ENCODE data around the gene ARFGEF3.

Gene ARFGEF3

GRCh38 chr6:138302554-138302953 is 140.8 kb downstream of the ARFGEF3 start:
- no peak for DNase-seq (ENCODE audit: low spot score)
- H3K4me3 ChIP-seq, result no peak overlapping the region
- no peak for TF ChIP-seq CTCF (IDR thresholded peaks at IDR 0.05)
- H3K27ac ChIP-seq, result no peak overlapping the region

GRCh38 chr6:138307352-138307751 is 145.6 kb downstream of the ARFGEF3 start:
- no peak for TF ChIP-seq CTCF (IDR thresholded peaks at IDR 0.05)
- DNase-seq (ENCODE audit: low spot score), result no peak
- Histone ChIP-seq H3K27ac (no peak overlapping the region), H3K4me3 (no peak overlapping the region)

DNA sequence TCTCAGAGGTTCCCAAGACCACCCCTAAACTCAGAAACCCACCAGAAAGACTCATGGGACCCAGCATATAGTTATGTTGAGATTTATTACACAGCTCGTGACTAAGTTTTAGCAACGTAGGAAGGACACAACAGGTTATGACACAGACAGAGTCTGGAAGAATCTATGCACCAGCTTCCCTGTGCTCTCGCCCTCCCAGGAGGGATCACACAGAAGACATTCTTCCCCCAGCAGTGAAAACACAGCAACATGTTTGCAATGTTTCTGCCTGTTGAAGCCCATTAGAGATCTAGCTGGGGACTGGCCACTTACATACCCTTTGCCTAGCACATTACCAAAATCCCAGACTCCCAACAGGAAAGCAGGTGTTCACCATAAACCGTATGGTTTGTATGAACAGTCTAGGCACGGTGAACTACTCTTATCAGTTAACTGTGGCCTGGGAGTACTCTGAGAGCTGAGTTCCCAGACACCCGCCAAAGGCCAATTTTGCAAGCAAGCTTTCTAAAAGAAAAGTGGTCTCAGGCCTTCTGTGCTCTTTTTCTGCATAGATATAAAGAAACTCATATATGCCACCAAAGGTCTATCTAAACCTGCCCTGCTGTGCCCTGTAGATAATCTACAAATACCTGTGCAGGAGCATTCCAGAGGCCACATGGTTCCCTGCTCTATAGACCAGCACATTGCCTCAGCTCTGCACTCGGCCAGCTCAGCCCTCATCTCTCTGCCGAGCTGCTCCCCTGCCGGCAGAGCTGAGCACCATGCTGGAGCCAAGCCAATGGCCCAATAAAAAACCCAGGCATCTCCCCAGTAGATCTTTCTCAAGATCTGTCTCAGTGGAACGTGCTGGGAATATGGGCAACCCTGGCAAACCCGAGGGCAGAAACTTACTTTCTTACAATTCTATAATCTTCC is 146.3 kb downstream of the ARFGEF3 start:
- no peak overlapping the region for H3K4me3 ChIP-seq
- no peak for TF ChIP-seq CTCF (IDR thresholded peaks at IDR 0.05)
- H3K27ac ChIP-seq, result no peak overlapping the region
- DNase-seq (ENCODE audit: low spot score), result peak; percentile 58

- Histone ChIP-seq H3K4me3 (no peak overlapping the region), H3K27ac (no peak overlapping the region)
- peak; percentile 5 for DNase-seq (ENCODE audit: low spot score)
- no peak for TF ChIP-seq CTCF (IDR thresholded peaks at IDR 0.05)
Measured at GRCh38 chr6:138308731-138309110, 147.0 kb downstream of the ARFGEF3 start.

GRCh38 chr6:138309695-138310094 is 148.0 kb downstream of the ARFGEF3 start:
- no peak for TF ChIP-seq CTCF (IDR thresholded peaks at IDR 0.05)
- DNase-seq (ENCODE audit: low spot score), result peak; percentile 5
- Histone ChIP-seq H3K27ac (no peak overlapping the region), H3K4me3 (no peak overlapping the region)

GRCh38 chr6:138310294-138310693 is 148.6 kb downstream of the ARFGEF3 start:
- H3K27ac ChIP-seq, result no peak overlapping the region
- no peak for DNase-seq (ENCODE audit: low spot score)
- no peak overlapping the region for H3K4me3 ChIP-seq
- TF ChIP-seq CTCF (IDR thresholded peaks at IDR 0.05), result no peak

- no peak overlapping the region for H3K27ac ChIP-seq
- TF ChIP-seq CTCF (IDR thresholded peaks at IDR 0.05), result no peak
- DNase-seq (ENCODE audit: low spot score), result peak; percentile 5
Measured at GRCh38 chr6:138310821-138311220, 149.1 kb downstream of the ARFGEF3 start.

More at GRCh38 chr6:138310821-138311220, 149.1 kb downstream of the ARFGEF3 start:
- no peak overlapping the region for H3K4me3 ChIP-seq
